Ovary (tissue), 9 donors: ENCODE measurements around the gene ZNF525. TPM values are rescaled to one million over a fixed set of nuclear protein-coding genes. Genes with fewer than 3 reads are reported as not detected.

ENCODE experiments used
- DNase-seq, 5 donors: peaks; one replicate each; pipeline ENCODE4 v3.0.0-alpha.2; 2019 to 2020
- H3K27ac ChIP-seq, 2 donors: fragments of 200-600 bp; one replicate each; pipeline versions ENCODE4 v1.5.1 to v1.8.0; 2019 to 2022
- H3K27me3 ChIP-seq: fragments of 200-600 bp; one replicate; pipeline ENCODE4 v1.8.0; 2022
- H3K36me3 ChIP-seq: fragments of 200-600 bp; sonication (generic); one replicate; pipeline ENCODE4 v1.5.1; 2019
- H3K4me1 ChIP-seq: one replicate; pipeline ENCODE4 v1.8.1; 2013; ENCODE audit warnings: mild to moderate bottlenecking, moderate library complexity; ENCODE audit not compliant: insufficient read depth
- H3K4me3 ChIP-seq: fragments of 200-600 bp; sonication (generic); one replicate; pipeline ENCODE4 v1.5.1; 2017
- H3K9me3 ChIP-seq, 2 donors: fragments of 200-600 bp in 1 of 2; sonication (generic) in 1 of 2; one replicate each; pipeline versions ENCODE4 v1.5.1 to v1.8.1; 2013 to 2019; ENCODE audit warnings: mild to moderate bottlenecking in 1 of 2, moderate library complexity in 1 of 2
- CTCF ChIP-seq, 3 donors: fragments of 450-650 bp in 2 of 3; fragments of 200-600 bp in 1 of 3; IDR thresholded peaks; one replicate each; pipeline versions ENCODE4 v1.5.1 to v1.8.0; 2016 to 2022; ENCODE audit warnings: antibody characterized with exemption in 3 of 3, mild to moderate bottlenecking in 1 of 3
- EP300 ChIP-seq: sonication (generic); formaldehyde crosslinking; IDR thresholded peaks from one replicate; pipeline ENCODE4 v1.6.1; 2017; ENCODE audit warnings: antibody characterized with exemption
- POLR2A ChIP-seq: fragments of 450-650 bp; IDR thresholded peaks from one replicate; pipeline ENCODE4 v1.6.1; 2017; ENCODE audit warnings: antibody characterized with exemption, mild to moderate bottlenecking, moderate library complexity
- WGBS, 3 donors: extraction: QIAGEN DNeasy Blood & Tissue Kit in 1 of 3; methylation state at CpG; one replicate each; pipeline versions ENCODE4 v1.1.5 to v1.1.7; 2013 to 2017; 5-methylcytosine and 5-hydroxymethylcytosine counted together
- intact Hi-C, 4 donors: fragments of 100-400 bp; cut with DNase I; formaldehyde crosslinking; loops; one replicate each; pipeline versions ENCODE4 v1.11.0 to v1.15.1; 2022 to 2023
- polyA plus RNA-seq, 2 donors: library from polyadenylated mRNA; stranded (reverse); fragments of 200-250 nt in 1 of 2; fragments of 350-450 nt in 1 of 2; fragmentation: Illumina TruSeq in 1 of 2; extraction: RNeasy Lipid Tissue Mini Kit (QIAGEN cat#74804) in 1 of 2; gene quantifications; one replicate each; pipeline ENCODE4 v1.2.3, GENCODE V29; 2013 to 2014
- total RNA-seq, 7 donors: library from RNA; depleted of rRNA in 2 of 7; stranded (reverse); fragments of >200 nt in 2 of 7; fragmentation: NEBNext Ultra II Directional in 3 of 7; extraction: Animal tissue kit (Norgen Biotek cat#: 25700) in 3 of 7; gene quantifications; one replicate each; pipeline versions ENCODE4 v1.1.0 to v1.2.4, GENCODE V29; 2016 to 2023
- donor health status: DM: no; HTN: no; CAD: no; lungs with moderate emphysema.
- donor health status: DM: no; HTN: no; CAD: no.
- donor health status: Bipolar disorder and iron deficiency.
- donor health status: DM: yes; HTN: yes; CAD: no.
- donor health status: DM: no; HTN: no; CAD: no.
- donor health status: DM: yes; HTN: yes; CAD: no.

The ZNF525 gene
- total and polyA plus RNA-seq, 9 donors = 4.0 to 25.7 (median 18.7) TPM

- 5 to 12% (median 5%) methylated on average over 3 of the region's 3 CpGs for WGBS, 3 donors
- intact Hi-C loops = no loop called here
- no peaks in the 10 kb centered on the region for H3K9me3 ChIP-seq
- H3K36me3 ChIP-seq = no peaks in the 10 kb centered on the region
- H3K27ac ChIP-seq = peak overlapping the region in 1 of 2 donors; percentile 17
- no peak overlapping the region for H3K4me3 ChIP-seq
- DNase-seq = no peak
- H3K4me1 ChIP-seq = peaks cover 6% of the 10 kb centered on the region
- no peaks in the 10 kb centered on the region for H3K27me3 ChIP-seq
- TF ChIP-seq POLR2A (no peak), EP300 (no peak), CTCF (IDR thresholded peaks at IDR 0.05) (no peak)
These were observed 22.7 kb downstream of the ZNF525 start for GRCh38 chr19:53388168-53388567.

GRCh38 chr19:53388904-53389303 is 23.4 kb downstream of the ZNF525 start:
- TF ChIP-seq POLR2A (no peak), CTCF (IDR thresholded peaks at IDR 0.05) (no peak), EP300 (no peak)
- Histone ChIP-seq H3K27ac (peak overlapping the region in 1 of 2 donors; percentile 17), H3K4me3 (no peak overlapping the region), H3K36me3 (no peaks in the 10 kb centered on the region), H3K9me3 (no peaks in the 10 kb centered on the region), H3K4me1 (peaks cover 7% of the 10 kb centered on the region), H3K27me3 (no peaks in the 10 kb centered on the region)
- DNase-seq = no peak
- WGBS, 3 donors = 13 to 35% (median 15%) methylated on average over 5 of the region's 5 CpGs
- intact Hi-C loops = no loop called here

GRCh38 chr19:53389571-53389970 is 24.1 kb downstream of the ZNF525 start:
- intact Hi-C loops = no loop called here
- no peak for DNase-seq
- H3K36me3 ChIP-seq = no peaks in the 10 kb centered on the region
- no peak overlapping the region for H3K4me3 ChIP-seq
- no peaks in the 10 kb centered on the region for H3K9me3 ChIP-seq
- WGBS, 3 donors = 29 to 48% (median 44%) methylated on average over 8 of the region's 8 CpGs
- peaks cover 10% of the 10 kb centered on the region for H3K4me1 ChIP-seq
- peak overlapping the region in 1 of 2 donors; percentile 7 for H3K27ac ChIP-seq
- no peaks in the 10 kb centered on the region for H3K27me3 ChIP-seq
- no peak for TF ChIP-seq POLR2A
- TF ChIP-seq EP300 = no peak
- TF ChIP-seq CTCF (IDR thresholded peaks at IDR 0.05) = no peak

- Histone ChIP-seq H3K4me3 (no peak overlapping the region), H3K27me3 (no peaks in the 10 kb centered on the region), H3K27ac (peak overlapping the region in 1 of 2 donors; percentile 7), H3K4me1 (peaks cover 10% of the 10 kb centered on the region), H3K36me3 (no peaks in the 10 kb centered on the region), H3K9me3 (no peaks in the 10 kb centered on the region)
- 21 to 40% (median 31%) methylated on average over 22 of the region's 22 CpGs for WGBS, 3 donors
- no peak for TF ChIP-seq EP300
- TF ChIP-seq CTCF (IDR thresholded peaks at IDR 0.05) = no peak
- intact Hi-C loops = loop anchor here in 1 of 4 donors (10.0 kb wide), 1 partner anchor 195 kb away; the partner anchor contains the start of gene ZNF665
- peak; percentile 53 to 86 (median 76) for DNase-seq
These were observed 24.5 kb downstream of the ZNF525 start for GRCh38 chr19:53389978-53390377.
